ENCODE results near the gene TMEM217.
A peak's percentile ranks its signal among the peaks of the same experiment; 100 is the strongest.
"Not testable (repeated sequence)": the region's sequence is repeated elsewhere in the genome, so short reads cannot be mapped to it uniquely, and the experiment has no call there.

TMEM217 gene

DNA sequence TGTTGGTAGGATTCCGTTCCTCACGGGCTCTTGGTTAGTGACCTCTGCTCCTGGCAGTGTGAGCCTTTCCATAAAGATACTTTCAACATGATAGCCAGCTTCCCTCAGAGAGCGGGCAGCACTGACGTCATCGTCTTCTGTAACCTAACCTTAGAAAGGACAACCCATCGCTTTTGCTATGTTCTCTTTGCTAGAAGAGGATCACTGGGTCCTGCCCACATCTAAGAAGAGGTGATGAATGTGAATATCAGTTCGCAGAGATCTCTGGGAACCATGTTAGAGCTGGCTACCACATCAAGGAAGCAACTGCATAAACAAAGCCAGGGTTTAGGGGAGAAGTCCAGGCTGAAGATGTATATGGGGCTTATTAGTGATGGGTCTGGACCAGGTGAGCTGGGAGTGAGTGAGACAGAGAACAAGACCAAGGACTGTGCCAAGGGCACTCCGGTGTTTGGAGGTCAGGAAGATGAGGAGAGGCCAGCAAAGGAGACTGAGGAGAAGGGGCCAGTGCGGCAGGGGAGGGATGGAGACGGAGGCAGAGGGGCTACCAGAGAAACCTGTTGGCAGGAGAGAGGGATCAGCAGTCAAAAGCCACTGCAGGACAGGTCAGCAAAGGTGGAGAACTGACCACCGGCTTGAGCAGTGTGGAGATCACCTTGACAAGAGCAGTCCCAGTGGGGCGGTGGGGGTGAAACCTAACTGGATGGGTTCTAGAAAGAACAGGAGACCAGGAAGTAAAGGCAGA is 48.3 kb downstream of the TMEM217 start:
- no peak for DNase-seq

DNA sequence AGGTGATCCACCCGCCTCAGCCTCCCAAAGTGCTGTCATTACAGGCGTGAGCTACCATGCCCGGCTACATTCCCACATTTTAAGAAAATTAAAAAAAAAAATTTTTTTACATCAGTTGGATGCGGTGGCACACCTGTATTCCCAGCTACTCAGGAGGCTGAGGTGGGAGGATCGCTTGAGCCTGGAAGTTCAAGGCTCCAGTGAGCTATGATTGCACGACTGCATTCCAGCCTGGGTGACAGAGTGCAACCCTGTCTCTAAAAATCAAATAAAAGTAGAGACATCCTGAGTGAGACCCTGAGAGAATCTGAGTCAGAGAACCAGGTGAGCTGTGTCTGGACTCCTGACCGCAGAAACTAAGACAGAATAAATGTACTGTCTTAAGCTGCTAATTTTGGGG is 49.2 kb downstream of the TMEM217 start:
- no peak for DNase-seq

DNA sequence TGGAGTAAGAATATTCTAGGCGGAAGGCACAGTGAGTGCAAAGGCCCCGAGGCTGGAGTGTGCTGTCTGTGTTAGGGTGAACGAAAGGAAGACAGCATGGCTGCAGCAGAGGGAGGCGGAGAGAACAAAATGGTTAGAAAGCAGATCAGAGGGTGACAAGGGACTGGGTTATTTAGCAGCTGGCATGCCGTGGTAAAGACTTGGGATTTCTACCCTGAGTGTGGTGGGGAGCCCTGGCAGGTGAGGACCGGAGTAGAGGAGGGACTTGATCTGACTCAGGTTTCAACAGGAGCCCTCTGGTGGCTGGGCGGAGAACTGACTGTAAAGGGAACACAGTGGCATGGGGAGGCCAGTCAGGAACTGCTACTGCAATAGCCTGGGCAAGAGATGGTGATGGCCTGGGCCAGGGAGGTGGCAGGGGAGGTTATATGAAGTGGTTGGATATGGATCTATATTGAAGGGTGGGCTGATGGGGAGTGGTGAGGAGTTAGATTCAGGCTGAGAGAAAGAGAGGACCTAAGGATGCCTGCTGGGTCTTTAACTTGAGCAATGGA is 50.0 kb downstream of the TMEM217 start:
- peak; percentile 3 to 55 for DNase-seq

DNA sequence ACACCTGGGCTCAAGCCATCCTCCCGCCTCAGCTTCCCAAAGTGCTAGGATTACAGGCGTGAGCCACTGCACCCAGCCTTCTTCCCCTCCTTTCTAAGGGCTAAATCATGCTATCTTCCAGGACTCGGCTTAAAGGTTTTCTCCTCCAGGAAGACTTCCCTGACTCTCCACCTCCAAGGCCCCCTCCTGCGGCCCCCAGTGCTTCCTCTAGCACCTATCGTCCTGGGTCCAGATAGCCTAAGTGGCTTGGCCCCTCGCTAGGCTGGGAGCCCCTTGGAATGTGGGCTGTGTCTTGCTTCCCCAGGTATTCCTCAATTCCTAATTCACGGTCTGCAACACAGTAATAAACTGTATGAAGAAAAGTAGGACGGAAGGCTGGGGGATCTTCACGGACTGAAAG is 51.3 kb downstream of the TMEM217 start:
- DNase-seq, result no peak

DNA sequence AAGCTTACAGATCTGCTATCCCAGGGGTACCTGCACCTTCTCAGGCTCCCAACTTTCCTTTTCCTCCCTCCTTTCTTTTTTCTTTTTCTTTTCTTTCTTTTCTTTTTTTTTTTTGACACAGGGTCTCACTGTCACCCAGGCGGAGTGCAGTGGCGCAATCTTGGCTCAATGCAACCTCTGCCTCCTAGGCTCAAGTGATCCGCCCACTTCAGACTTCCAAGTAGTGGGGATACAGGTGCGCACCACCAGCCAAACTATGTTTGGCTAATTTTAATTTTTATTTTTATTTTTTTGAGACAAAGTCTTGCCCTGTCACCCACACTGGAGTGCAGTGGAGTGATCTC is 52.0 kb downstream of the TMEM217 start:
- DNase-seq, result no peak

DNA sequence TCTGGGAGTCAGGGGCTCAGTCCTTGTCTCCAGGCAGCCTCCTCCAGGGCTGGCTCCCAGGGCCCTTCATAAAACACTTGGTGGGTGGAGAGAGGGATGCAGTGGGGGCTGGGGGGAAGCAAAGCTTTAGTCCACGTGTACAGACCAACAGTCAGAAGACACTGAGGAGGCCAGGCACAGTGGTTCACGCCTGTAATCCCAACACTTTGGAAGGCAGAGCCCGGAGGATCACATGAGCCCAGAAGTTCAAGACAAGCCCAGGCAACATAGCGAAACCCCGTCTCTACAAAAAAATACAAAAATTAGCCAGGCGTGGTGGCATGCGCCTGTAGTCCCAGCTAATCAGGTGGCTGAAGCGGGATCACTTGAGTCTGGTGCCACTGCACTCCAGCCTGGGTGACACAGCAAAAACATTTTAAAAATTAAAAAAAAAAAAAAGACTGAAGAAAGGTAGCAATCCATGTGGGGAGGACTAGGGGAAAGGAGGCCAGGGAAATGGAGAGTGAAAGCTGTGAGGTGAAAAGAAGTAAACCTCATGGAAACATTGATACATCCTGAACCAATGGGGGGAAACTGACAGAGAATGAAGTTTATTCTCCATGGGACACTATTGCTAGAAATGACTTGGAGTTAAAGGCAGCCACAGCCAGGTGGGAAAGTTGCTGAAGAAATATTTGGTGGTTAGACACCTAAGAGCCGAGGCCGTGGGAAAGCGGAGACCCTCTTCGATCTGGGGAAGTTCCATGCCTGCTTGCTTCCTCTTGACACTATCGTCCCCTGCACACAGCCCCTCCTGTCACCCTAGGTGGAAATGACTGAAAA is 52.6 kb downstream of the TMEM217 start:
- DNase-seq, result no peak

GRCh38 chr6:37204014-37204751 is 53.8 kb downstream of the TMEM217 start:
- no peak for DNase-seq

- no peak for DNase-seq
Measured at GRCh38 chr6:37202788-37203491, 55.0 kb downstream of the TMEM217 start.

DNA sequence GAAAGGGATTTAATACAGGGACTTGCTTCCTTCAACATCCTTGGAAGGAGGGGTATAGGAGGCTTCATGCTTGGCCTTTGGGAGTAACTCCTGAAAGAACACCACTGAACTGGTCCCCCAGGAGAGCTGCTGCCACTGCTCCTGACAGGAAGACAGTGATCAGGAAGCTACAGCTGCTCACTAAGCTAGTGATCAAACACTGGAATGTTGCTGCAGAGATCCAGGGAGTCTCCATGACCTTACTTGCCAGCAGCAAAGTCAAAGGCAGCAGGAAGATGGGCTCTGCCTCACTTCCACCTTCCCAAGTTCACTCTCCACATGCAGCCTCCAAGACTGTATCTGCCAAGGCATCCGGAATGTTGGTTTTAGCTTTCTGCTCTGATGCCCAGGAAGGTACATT is 56.2 kb downstream of the TMEM217 start:
- DNase-seq, result no peak

- DNase-seq, result no peak
Measured at GRCh38 chr6:37200085-37200484, 57.9 kb downstream of the TMEM217 start.

DNA sequence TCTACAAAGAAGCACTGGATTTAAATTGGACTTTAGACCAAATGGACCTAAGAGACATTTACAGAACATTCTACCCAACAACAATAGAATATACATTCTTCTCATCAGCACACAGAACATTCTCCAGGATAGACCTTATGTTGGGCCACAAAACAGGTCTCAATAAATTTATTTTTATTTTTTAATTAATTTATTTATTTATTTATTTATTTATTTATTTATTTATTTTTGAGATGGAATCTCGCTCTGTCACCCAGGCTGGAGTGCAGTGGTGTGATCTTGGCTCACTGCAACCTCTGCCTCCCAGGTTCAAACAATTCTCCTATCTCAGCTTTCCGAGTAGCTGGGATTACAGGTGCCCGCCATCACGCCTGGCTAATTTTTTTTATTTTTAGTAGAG is 61.5 kb downstream of the TMEM217 start:
- not testable (repeated sequence) for DNase-seq

DNA sequence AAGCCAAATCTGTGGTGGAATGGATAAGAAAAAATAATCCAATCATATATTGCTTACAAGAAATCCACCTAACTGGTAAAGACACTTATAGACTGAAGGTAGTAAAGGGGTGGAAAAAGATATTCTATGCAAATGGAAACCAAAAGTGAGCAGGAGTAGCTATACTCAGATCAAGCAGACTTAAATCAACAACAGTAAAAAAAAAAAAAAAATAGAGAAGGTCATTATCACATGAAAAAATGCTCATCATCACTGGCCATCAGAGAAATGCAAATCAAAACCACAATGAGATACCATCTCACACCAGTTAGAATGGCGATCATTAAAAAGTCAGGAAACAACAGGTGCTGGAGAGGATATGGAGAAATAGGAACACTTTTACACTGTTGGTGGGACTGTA is 63.1 kb downstream of the TMEM217 start:
- DNase-seq, result not testable (repeated sequence)

DNA sequence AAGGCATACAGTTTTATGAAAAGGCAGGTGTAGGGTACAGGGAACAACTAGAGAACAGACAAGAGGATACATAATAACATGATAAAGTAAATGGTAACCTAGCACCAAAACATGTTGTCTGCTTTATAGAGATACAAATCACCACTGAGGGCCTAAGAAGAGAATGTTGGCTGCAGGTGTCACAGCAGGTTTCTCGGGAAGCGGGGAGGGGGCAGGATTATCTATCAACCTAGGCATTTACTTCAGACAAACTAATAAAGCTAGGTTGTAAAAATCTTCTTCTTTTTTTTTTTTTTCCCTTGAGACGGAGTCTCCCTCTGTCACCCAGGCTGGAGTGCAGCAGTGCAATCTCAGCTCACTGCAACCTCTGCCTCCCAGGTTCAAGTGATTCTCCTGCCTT is 65.3 kb downstream of the TMEM217 start:
- no peak for DNase-seq

DNA sequence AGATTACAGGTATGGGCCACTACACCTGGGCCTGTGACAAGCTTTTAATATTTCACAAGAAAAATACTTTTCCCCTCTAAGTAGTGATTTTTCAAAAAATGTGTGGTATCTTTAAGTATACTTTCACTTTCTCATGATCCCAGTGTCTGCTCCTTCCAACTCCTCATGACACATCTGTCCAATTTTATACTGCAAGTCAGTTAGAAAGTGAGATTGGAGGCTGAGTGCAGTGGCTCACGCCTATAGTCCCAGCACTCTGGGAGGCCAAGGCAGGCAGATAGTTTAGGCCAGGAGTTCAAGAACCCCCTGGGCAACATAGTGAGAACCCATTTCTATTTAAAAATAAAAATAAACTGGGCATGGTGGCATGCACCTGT is 67.8 kb downstream of the TMEM217 start:
- no peak for DNase-seq

- no peak for DNase-seq
Measured at GRCh38 chr6:37188962-37189510, 68.9 kb downstream of the TMEM217 start.

GRCh38 chr6:37187321-37188022 is 70.5 kb downstream of the TMEM217 start:
- DNase-seq, result no peak

DNA sequence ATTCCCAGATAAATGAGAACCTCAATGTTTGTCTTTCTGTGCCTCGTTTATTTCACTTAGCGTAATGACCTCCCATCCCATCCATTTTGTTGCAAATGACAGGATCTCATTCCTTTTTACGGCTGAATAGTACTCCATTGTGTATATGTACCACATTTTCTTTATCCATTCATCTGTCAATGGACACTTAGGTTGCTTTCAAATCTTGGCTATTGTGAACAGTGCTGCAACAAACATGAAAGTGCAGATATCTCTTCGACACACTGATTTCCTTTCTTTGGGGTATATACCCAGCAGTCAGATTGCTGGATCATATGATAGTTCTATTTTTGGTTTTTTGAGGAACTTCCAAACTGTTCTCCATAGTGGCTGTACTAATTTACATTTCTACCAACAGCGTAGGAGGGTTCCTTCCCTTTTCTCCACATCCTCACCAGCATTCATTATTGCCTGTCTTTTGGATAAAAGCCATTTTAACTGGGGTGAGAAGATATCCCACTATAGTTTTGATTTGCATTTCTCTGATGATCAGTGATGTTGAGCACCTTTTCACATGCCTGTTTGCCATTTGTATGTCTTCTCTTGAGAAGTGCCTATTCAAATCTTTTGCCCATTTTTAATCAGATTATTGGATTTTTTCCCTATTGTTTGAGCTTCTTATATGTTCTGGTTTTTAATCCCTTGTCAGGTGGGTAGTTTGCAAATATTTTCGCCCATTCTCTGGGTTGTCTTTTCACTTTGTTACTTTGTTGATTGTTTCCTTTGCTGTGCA is 71.8 kb downstream of the TMEM217 start:
- DNase-seq, result not testable (repeated sequence)

- peak in 1 of 2 donors; percentile 4 for DNase-seq
Measured at GRCh38 chr6:37182736-37183590, 75.0 kb downstream of the TMEM217 start.

DNA sequence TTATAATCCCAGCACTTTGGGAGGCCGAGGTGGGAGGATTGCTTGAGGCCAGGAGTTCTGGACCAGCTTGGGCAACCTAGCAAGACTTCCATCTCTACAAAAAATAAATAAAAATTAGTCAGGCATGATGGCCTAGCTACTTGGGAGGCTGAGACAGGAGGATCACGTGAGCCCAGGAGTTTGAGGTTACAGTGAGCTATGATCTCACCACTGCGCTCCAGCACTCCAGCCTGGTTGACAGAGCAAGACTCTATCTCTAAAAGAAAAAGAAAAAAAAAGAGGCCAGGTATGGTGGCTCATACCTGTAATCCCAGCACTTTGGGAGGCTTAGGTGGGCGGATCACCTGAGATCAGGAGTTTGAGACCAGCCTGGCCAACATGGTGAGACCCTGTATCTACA is 77.3 kb downstream of the TMEM217 start:
- DNase-seq, result not testable (repeated sequence)

DNA sequence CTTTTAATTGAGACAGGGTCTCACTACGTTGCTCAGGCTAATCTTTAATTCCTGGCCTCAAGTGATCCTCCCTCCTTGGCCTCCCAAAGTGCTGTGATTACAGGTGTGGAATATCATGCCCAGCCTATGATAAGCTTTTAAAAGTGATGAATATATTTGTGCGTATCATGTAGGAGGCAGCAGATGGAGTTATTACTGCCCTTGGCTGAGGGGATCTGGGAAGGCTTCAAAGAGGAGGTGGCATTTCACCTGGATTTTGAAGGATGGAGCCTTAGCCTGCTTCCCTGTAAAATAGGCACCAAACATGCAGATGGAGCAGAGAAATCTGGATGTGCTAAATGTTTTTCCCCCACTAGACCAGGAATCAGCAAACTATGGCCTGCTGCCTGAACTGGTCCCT is 77.9 kb downstream of the TMEM217 start:
- no peak for DNase-seq

Data from hippocampal formation (tissue), 2 donors.